ENCODE measurements around the gene NFAM1. TPM values are rescaled to one million over a fixed set of nuclear protein-coding genes. Genes with fewer than 3 reads are reported as not detected.

Gene NFAM1
- total and polyA plus RNA-seq, 10 donors: 2.0 to 56.6 (median 30.8) TPM

GRCh38 chr22:42437488-42438292 lies 5.5 kb upstream of the NFAM1 start:
- WGBS, 5 donors: 1 to 2% (median 1%) methylated on average over 21 to 33 of the region's 33 CpGs
- H3K4me3 ChIP-seq: peak overlapping the region; percentile 30 to 71 (median 44)
- H3K27me3 ChIP-seq (replicated peaks in 1 of 7): peaks cover 0 to 57% (median 0%) of the 10 kb centered on the region in 7 donors
- peak overlapping the region in 7 of 8 donors; percentile 69 to 97 (median 75) for H3K27ac ChIP-seq
- H3K4me1 ChIP-seq: peaks cover 14 to 90% (median 59%) of the 10 kb centered on the region in 6 donors
- intact Hi-C loops (cut with DNase I; ENCODE audit: low total_unique reads): loop anchor here (2.0 to 5.0 kb wide), 2 partner anchors 269 to 340 kb away; no protein-coding TSS in a partner anchor
- peak; percentile 95 for DNase-seq
- TF ChIP-seq CTCF (IDR thresholded peaks at IDR 0.05 in 8 of 11, conservative IDR thresholded peaks at IDR 0.05 in 3 of 11) (peak; percentile 85 to 99 (median 97)), POLR2A (IDR thresholded peaks at IDR 0.05) (no peak), POLR2AphosphoS5 (IDR thresholded peaks at IDR 0.05) (peak; percentile 68 to 76 (median 73))
- no peaks in the 10 kb centered on the region for H3K9me3 ChIP-seq
- H3K36me3 ChIP-seq: no peaks in the 10 kb centered on the region

DNA sequence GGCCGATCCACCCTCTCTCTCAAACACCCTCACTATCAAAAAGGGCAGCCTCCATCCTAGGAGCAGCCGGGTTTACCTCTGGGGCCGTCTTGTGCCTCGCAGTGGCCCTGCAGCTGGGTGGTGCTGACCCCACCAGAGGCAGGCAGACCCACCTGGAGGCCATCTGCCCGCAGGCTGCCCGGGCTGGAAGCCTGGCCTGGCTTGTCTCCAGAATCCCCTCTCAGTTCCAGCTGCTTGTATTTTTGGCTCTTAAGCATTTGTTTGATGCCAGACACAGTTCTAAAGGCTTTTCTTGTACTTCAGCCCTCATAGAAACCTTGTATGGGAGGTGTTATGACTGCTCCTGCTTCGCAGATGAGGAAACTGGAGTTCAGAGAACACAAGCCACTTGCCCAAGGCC lies 4.2 kb upstream of the NFAM1 start:
- intact Hi-C loops (cut with DNase I; ENCODE audit: low total_unique reads): loop anchor here (2.0 to 5.0 kb wide), 2 partner anchors 268 to 339 kb away; no protein-coding TSS in a partner anchor
- TF ChIP-seq POLR2AphosphoS5 (IDR thresholded peaks at IDR 0.05): no peak
- no peak for TF ChIP-seq CTCF (IDR thresholded peaks at IDR 0.05 in 8 of 11, conservative IDR thresholded peaks at IDR 0.05 in 3 of 11)
- TF ChIP-seq POLR2A (IDR thresholded peaks at IDR 0.05): no peak
- peak overlapping the region in 2 of 8 donors; percentile 10 to 49 for H3K4me3 ChIP-seq
- 27 to 41% (median 39%) methylated on average over 5 to 7 of the region's 7 CpGs for WGBS, 5 donors
- no peaks in the 10 kb centered on the region for H3K36me3 ChIP-seq
- H3K27me3 ChIP-seq (replicated peaks in 1 of 7): peaks cover 0 to 65% (median 7%) of the 10 kb centered on the region in 7 donors
- H3K9me3 ChIP-seq: no peaks in the 10 kb centered on the region
- H3K4me1 ChIP-seq: peaks cover 18 to 100% (median 63%) of the 10 kb centered on the region in 6 donors
- DNase-seq: no peak
- peak overlapping the region in 7 of 8 donors; percentile 48 to 97 (median 69) for H3K27ac ChIP-seq

DNA sequence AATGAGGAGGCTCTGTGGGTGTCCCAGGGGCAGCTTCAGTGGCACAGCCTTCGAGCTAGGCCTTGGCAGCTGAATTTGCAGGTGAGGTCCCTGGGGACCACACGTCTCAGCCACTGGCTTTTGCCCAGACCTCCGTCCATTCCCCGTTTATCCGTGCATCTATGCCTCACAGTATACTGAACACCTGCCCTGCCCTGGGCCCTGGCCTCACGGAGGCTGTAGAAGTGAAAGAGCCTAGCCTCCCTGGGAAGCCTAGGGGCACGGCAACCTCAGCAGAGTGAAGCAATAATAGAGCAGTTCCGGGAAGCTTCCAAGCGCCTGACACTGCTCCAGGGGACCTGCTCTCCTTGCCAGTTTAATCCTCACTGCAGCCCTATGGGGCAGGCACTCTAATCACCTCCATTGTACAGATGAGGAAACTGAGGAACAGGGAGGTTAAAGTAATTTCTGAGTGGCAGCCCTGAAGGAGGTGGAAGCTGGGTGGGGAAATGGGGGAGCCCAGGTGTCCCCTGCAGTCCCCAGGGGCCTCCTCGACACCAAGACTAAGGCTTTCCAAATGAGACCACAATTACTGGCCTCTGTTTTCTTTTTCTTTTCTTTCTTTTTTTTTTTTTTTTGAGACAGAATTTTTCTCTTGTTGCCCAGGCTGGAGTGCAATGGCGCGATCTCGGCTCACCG lies 2.7 kb upstream of the NFAM1 start:
- Histone ChIP-seq H3K27me3 (replicated peaks in 1 of 7) (peaks cover 0 to 65% (median 9%) of the 10 kb centered on the region in 7 donors), H3K4me1 (peaks cover 15 to 97% (median 56%) of the 10 kb centered on the region in 6 donors), H3K27ac (peak overlapping the region in 4 of 8 donors; percentile 3 to 97 (median 57)), H3K4me3 (no peak overlapping the region), H3K9me3 (no peaks in the 10 kb centered on the region), H3K36me3 (no peaks in the 10 kb centered on the region)
- TF ChIP-seq POLR2AphosphoS5 (IDR thresholded peaks at IDR 0.05) (no peak), POLR2A (IDR thresholded peaks at IDR 0.05) (no peak), CTCF (IDR thresholded peaks at IDR 0.05 in 8 of 11, conservative IDR thresholded peaks at IDR 0.05 in 3 of 11) (no peak)
- WGBS, 5 donors: 74 to 78% (median 78%) methylated on average over 14 of the region's 14 CpGs
- DNase-seq: no peak
- intact Hi-C loops (cut with DNase I; ENCODE audit: low total_unique reads): loop anchor here (5.0 kb wide), 1 partner anchor 338 kb away; no protein-coding TSS in a partner anchor
